HepG2 (cell line): ENCODE results near the gene SNAI1. TPM values are rescaled to one million over a fixed set of nuclear protein-coding genes. Genes with fewer than 3 reads are reported as not detected.

Experiments
- BHLHE40 ChIP-seq: IDR thresholded peaks from 2 replicates; pipeline ENCODE4 v1.6.1; 2011; ENCODE audit warnings: low read length, improper control_type of control experiment
- CCDC6 ChIP-seq: sonication (generic); formaldehyde crosslinking; IDR thresholded peaks from 2 replicates; pipeline ENCODE4 v1.8.1; 2022; ENCODE audit warnings: mild to moderate bottlenecking, missing genetic modification reagents, moderate library complexity
- GTF2F1 ChIP-seq: fragments of 150-350 bp; IDR thresholded peaks from 2 replicates; pipeline ENCODE4 v1.6.1; 2014; ENCODE audit warnings: low read length
- HOXA7 ChIP-seq: sonication (generic); formaldehyde crosslinking; IDR thresholded peaks from 2 replicates; pipeline ENCODE4 v1.8.1; 2022; ENCODE audit warnings: mild to moderate bottlenecking, missing genetic modification reagents, moderate library complexity
- HOXD1 ChIP-seq: sonication (generic); formaldehyde crosslinking; IDR thresholded peaks from 2 replicates; pipeline ENCODE4 v1.5.0; 2020; ENCODE audit warnings: missing genetic modification reagents
- MATR3 ChIP-seq: sonication (generic); formaldehyde crosslinking; IDR thresholded peaks from 2 replicates; pipeline ENCODE4 v1.4.0; 2020; ENCODE audit warnings: missing genetic modification reagents
- NFE2L1 ChIP-seq: sonication (generic); formaldehyde crosslinking; IDR thresholded peaks from 2 replicates; pipeline ENCODE4 v1.4.0; 2020; ENCODE audit warnings: missing genetic modification reagents, mild to moderate bottlenecking, borderline replicate concordance
- REPIN1 ChIP-seq: sonication (generic); formaldehyde crosslinking; IDR thresholded peaks from 2 replicates; pipeline ENCODE4 v1.8.0; 2022; ENCODE audit warnings: missing genetic modification reagents, low read depth, mild to moderate bottlenecking, borderline replicate concordance
- THAP11 ChIP-seq: IDR thresholded peaks from 2 replicates; pipeline ENCODE4 v1.6.1; 2016; ENCODE audit warnings: missing biosample characterization, missing genetic modification reagents
- XBP1 ChIP-seq: sonication (generic); formaldehyde crosslinking; IDR thresholded peaks from 2 replicates; pipeline ENCODE4 v1.5.0; 2020; ENCODE audit warnings: missing genetic modification reagents
- ZNF335 ChIP-seq: sonication (generic); formaldehyde crosslinking; IDR thresholded peaks from 2 replicates; pipeline ENCODE4 v1.4.0; 2020; ENCODE audit warnings: missing genetic modification reagents
- ZNF788 ChIP-seq: sonication (generic); formaldehyde crosslinking; IDR thresholded peaks from 2 replicates; pipeline ENCODE4 v1.5.0; 2020; ENCODE audit warnings: mild to moderate bottlenecking, missing genetic modification reagents, borderline replicate concordance
- ZNF839 ChIP-seq: sonication (generic); formaldehyde crosslinking; IDR thresholded peaks from 2 replicates; pipeline ENCODE4 v1.4.0; 2020; ENCODE audit warnings: missing genetic modification reagents, mild to moderate bottlenecking, borderline replicate concordance
- polyA plus RNA-seq, 8 experiments: library from polyadenylated mRNA; depleted of rRNA in 3 of 8; stranded (reverse) in 7 of 8; unstranded in 1 of 8; fragments of >200 nt; fragmentation: Illumina TruSeq in 4 of 8; extraction: Trizol in 4 of 8; gene quantifications; 2 replicates each; pipeline versions ENCODE4 v1.2.1 to v1.2.3, GENCODE V29; 2011 to 2016; ENCODE audit warnings: low read depth in 4 of 8, missing spikeins in 1 of 8, mixed read lengths in 1 of 8; ENCODE audit not compliant: insufficient read depth in 1 of 8
- total RNA-seq, 5 experiments: library from RNA; depleted of rRNA; stranded (reverse); fragments of >200 nt; fragmentation: Illumina TruSeq; extraction: Trizol; gene quantifications; 2 replicates each; pipeline ENCODE4 v1.2.3, GENCODE V29; 2016; ENCODE audit warnings: low read depth in 1 of 5
- TF ChIP-seq, protein P1 (sequence below): sonication (generic); formaldehyde crosslinking; IDR thresholded peaks from 2 replicates; pipeline ENCODE4 v1.8.1; 2023; ENCODE audit warnings: missing genetic modification reagents, mild to moderate bottlenecking, borderline replicate concordance
- TF ChIP-seq, protein P2 (sequence below): sonication (generic); formaldehyde crosslinking; IDR thresholded peaks from 2 replicates; pipeline ENCODE4 v1.4.0; 2020; ENCODE audit warnings: mild to moderate bottlenecking, missing genetic modification reagents
- TF ChIP-seq, protein P3 (sequence below): IDR thresholded peaks from 2 replicates; pipeline ENCODE4 v1.6.1; 2016; ENCODE audit warnings: mild to moderate bottlenecking, missing biosample characterization, missing genetic modification reagents
- TF ChIP-seq, protein P4 (sequence below): sonication (generic); formaldehyde crosslinking; IDR thresholded peaks from 2 replicates; pipeline ENCODE4 v1.5.0; 2020; ENCODE audit warnings: missing genetic modification reagents
- TF ChIP-seq, protein P5 (sequence below): sonication (generic); formaldehyde crosslinking; IDR thresholded peaks from 2 replicates; pipeline ENCODE4 v1.5.1; 2020; ENCODE audit warnings: missing genetic modification reagents, mild to moderate bottlenecking, borderline replicate concordance
- TF ChIP-seq, protein P6 (sequence below): sonication (generic); formaldehyde crosslinking; IDR thresholded peaks from 2 replicates; pipeline ENCODE4 v1.5.1; 2020; ENCODE audit warnings: mild to moderate bottlenecking, moderate library complexity, missing genetic modification reagents
- TF ChIP-seq, protein P7 (sequence below): sonication (generic); formaldehyde crosslinking; IDR thresholded peaks from 2 replicates; pipeline ENCODE4 v1.8.0; 2022; ENCODE audit warnings: missing genetic modification reagents, mild to moderate bottlenecking, moderate library complexity, borderline replicate concordance

SNAI1 gene
- total and polyA plus RNA-seq, 2 of the 13 experiments (the other 11 are each of a cell fraction or from before 2014, with no cell fraction given) = 1.3 to 1.4 TPM

DNA sequence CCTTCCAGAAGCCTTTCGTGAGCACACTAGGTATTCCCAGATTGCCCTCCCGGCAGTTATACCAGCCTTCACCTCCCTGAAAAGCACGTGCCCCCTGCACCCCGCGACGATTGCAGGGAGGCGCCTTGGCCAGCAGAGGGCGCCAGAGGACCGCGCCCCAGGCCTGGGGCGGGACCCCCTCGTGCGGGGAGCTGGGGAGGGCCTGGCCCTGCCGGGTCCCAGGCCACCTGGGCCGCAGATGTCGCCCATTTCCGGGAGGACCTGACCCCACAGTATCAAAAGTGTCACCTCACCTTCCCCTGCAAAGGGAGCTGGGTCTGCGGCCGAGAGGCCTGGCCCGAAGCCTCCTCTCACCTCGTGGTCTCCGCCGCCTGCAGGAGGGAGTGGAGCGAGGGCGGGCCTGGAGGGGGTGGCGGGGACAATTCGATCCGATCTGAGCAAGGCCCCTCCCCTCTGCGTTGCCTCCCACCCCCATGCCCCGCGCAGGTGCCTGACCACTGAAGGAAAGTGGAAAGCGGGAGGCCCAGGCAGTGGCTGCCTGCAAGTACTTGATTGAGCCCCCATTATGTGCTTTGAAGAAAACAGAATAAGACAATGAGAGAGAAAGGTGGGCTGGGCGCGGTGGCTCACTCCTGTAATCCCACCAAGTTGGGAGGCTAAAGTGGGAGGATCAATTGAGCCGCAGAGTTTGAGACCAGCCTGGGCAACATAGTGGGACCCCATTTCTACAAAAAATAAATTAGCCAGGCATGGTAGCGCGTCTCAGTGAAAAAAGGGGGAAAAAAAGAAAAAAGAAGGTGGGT is 3.5 kb upstream of the SNAI1 start (continued):
- peak; percentile 40; the same call in 1 of the 2 replicates for TF ChIP-seq ZNF788 (CRISPR knock-in tag)
- peak; percentile 95; the same call in 1 of the 2 replicates for TF ChIP-seq ZNF839
- TF ChIP-seq, protein P1, sequence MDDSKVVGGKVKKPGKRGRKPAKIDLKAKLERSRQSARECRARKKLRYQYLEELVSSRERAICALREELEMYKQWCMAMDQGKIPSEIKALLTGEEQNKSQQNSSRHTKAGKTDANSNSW (CRISPR knock-in tag) = 0 out of 2 replicates have a peak, but pooled peaks have one; percentile 67
- TF ChIP-seq, protein P2, sequence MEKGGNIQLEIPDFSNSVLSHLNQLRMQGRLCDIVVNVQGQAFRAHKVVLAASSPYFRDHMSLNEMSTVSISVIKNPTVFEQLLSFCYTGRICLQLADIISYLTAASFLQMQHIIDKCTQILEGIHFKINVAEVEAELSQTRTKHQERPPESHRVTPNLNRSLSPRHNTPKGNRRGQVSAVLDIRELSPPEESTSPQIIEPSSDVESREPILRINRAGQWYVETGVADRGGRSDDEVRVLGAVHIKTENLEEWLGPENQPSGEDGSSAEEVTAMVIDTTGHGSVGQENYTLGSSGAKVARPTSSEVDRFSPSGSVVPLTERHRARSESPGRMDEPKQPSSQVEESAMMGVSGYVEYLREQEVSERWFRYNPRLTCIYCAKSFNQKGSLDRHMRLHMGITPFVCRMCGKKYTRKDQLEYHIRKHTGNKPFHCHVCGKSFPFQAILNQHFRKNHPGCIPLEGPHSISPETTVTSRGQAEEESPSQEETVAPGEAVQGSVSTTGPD (CRISPR knock-in tag) = no peak
- no peak for TF ChIP-seq HOXA7 (CRISPR knock-in tag)
- peak; percentile 89 for TF ChIP-seq BHLHE40
- 0 out of 2 replicates have a peak, but pooled peaks have one; percentile 27 for TF ChIP-seq ZNF335
- TF ChIP-seq, protein P3, sequence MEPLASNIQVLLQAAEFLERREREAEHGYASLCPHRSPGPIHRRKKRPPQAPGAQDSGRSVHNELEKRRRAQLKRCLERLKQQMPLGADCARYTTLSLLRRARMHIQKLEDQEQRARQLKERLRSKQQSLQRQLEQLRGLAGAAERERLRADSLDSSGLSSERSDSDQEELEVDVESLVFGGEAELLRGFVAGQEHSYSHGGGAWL (CRISPR knock-in tag) = peak; percentile 95
- TF ChIP-seq, protein P4, sequence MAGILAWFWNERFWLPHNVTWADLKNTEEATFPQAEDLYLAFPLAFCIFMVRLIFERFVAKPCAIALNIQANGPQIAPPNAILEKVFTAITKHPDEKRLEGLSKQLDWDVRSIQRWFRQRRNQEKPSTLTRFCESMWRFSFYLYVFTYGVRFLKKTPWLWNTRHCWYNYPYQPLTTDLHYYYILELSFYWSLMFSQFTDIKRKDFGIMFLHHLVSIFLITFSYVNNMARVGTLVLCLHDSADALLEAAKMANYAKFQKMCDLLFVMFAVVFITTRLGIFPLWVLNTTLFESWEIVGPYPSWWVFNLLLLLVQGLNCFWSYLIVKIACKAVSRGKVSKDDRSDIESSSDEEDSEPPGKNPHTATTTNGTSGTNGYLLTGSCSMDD (CRISPR knock-in tag) = no peak
- TF ChIP-seq, protein P5, sequence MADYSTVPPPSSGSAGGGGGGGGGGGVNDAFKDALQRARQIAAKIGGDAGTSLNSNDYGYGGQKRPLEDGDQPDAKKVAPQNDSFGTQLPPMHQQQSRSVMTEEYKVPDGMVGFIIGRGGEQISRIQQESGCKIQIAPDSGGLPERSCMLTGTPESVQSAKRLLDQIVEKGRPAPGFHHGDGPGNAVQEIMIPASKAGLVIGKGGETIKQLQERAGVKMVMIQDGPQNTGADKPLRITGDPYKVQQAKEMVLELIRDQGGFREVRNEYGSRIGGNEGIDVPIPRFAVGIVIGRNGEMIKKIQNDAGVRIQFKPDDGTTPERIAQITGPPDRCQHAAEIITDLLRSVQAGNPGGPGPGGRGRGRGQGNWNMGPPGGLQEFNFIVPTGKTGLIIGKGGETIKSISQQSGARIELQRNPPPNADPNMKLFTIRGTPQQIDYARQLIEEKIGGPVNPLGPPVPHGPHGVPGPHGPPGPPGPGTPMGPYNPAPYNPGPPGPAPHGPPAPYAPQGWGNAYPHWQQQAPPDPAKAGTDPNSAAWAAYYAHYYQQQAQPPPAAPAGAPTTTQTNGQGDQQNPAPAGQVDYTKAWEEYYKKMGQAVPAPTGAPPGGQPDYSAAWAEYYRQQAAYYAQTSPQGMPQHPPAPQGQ (CRISPR knock-in tag) = no peak
- peak; percentile 94 for TF ChIP-seq NFE2L1 (CRISPR knock-in tag)
- TF ChIP-seq XBP1 = no peak
- no peak for TF ChIP-seq GTF2F1
- TF ChIP-seq, protein P6, sequence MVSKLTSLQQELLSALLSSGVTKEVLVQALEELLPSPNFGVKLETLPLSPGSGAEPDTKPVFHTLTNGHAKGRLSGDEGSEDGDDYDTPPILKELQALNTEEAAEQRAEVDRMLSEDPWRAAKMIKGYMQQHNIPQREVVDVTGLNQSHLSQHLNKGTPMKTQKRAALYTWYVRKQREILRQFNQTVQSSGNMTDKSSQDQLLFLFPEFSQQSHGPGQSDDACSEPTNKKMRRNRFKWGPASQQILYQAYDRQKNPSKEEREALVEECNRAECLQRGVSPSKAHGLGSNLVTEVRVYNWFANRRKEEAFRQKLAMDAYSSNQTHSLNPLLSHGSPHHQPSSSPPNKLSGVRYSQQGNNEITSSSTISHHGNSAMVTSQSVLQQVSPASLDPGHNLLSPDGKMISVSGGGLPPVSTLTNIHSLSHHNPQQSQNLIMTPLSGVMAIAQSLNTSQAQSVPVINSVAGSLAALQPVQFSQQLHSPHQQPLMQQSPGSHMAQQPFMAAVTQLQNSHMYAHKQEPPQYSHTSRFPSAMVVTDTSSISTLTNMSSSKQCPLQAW = peak; percentile 95
- TF ChIP-seq MATR3 = 0 out of 2 replicates have a peak, but pooled peaks have one; percentile 29
- peak; percentile 91 for TF ChIP-seq HOXD1
- TF ChIP-seq, protein P7, sequence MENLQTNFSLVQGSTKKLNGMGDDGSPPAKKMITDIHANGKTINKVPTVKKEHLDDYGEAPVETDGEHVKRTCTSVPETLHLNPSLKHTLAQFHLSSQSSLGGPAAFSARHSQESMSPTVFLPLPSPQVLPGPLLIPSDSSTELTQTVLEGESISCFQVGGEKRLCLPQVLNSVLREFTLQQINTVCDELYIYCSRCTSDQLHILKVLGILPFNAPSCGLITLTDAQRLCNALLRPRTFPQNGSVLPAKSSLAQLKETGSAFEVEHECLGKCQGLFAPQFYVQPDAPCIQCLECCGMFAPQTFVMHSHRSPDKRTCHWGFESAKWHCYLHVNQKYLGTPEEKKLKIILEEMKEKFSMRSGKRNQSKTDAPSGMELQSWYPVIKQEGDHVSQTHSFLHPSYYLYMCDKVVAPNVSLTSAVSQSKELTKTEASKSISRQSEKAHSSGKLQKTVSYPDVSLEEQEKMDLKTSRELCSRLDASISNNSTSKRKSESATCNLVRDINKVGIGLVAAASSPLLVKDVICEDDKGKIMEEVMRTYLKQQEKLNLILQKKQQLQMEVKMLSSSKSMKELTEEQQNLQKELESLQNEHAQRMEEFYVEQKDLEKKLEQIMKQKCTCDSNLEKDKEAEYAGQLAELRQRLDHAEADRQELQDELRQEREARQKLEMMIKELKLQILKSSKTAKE = peak; percentile 45; the same call in 1 of the 2 replicates
- TF ChIP-seq CCDC6 (CRISPR knock-in tag) = peak; percentile 64
- peak; percentile 74 for TF ChIP-seq THAP11 (CRISPR knock-in tag)
- TF ChIP-seq REPIN1 (CRISPR knock-in tag) = peak; percentile 70
